Neuronal stem cell (in vitro differentiated cells): Measurements from ENCODE around the gene VAMP2.

Experiments used
- DNase-seq: peaks from one replicate; pipeline ENCODE4 v3.0.0-alpha.2; 2013; ENCODE audit warnings: low spot score
- H2AFZ ChIP-seq: one replicate; pipeline ENCODE4 v1.6.1; 2013; ENCODE audit warnings: mild to moderate bottlenecking, low read length, inconsistent platforms
- H2AK5ac ChIP-seq: 2 replicates; pipeline ENCODE4 v1.6.1; 2013; ENCODE audit warnings: low read depth, mild to moderate bottlenecking, inconsistent platforms, low read length, moderate library complexity, mixed read lengths
- H2BK120ac ChIP-seq: 2 replicates; pipeline ENCODE4 v1.6.1; 2013; ENCODE audit warnings: low read depth, mild to moderate bottlenecking, inconsistent platforms, low read length, moderate library complexity, mixed read lengths
- H2BK12ac ChIP-seq: one replicate; pipeline ENCODE4 v1.6.1; 2013; ENCODE audit warnings: low read length, inconsistent platforms
- H2BK15ac ChIP-seq: 2 replicates; pipeline ENCODE4 v1.6.1; 2013; ENCODE audit warnings: mild to moderate bottlenecking, low read length, inconsistent platforms, mixed read lengths
- H2BK5ac ChIP-seq: one replicate; pipeline ENCODE4 v1.6.1; 2013; ENCODE audit warnings: inconsistent platforms, mild to moderate bottlenecking, low read length, moderate library complexity
- H3K14ac ChIP-seq: one replicate; pipeline ENCODE4 v1.6.1; 2013; ENCODE audit warnings: low read length, inconsistent platforms
- H3K18ac ChIP-seq: 2 replicates; pipeline ENCODE4 v1.6.1; 2013; ENCODE audit warnings: low read length, inconsistent platforms
- H3K23ac ChIP-seq: 2 replicates; pipeline ENCODE4 v1.6.1; 2013; ENCODE audit warnings: low read depth, mild to moderate bottlenecking, mixed read lengths, low read length, inconsistent platforms; ENCODE audit not compliant: poor library complexity
- H3K27ac ChIP-seq: replicated peaks from 3 replicates; pipeline ENCODE4 v1.5.1; 2013; ENCODE audit warnings: low read length, inconsistent platforms
- H3K27me3 ChIP-seq, 3 experiments: 2 replicates each; pipeline ENCODE4 v1.6.1; 2013; ENCODE audit warnings: low read length in 3 of 3, mild to moderate bottlenecking in 2 of 3, inconsistent platforms in 1 of 3, low read depth in 1 of 3, mixed read lengths in 1 of 3, moderate library complexity in 1 of 3; ENCODE audit not compliant: control insufficient read depth in 3 of 3, insufficient read depth in 3 of 3
- H3K36me3 ChIP-seq, 2 donors: replicated peaks in 1 of 2; 2 replicates each; pipeline ENCODE4 v1.6.1; 2013; ENCODE audit warnings: low read length in 2 of 2; ENCODE audit not compliant: control insufficient read depth in 2 of 2, insufficient read depth in 2 of 2
- H3K4ac ChIP-seq: 2 replicates; pipeline ENCODE4 v1.6.1; 2013; ENCODE audit warnings: inconsistent platforms, mild to moderate bottlenecking, low read length, moderate library complexity
- H3K4me1 ChIP-seq, 2 donors: 1 replicate in 1 of 2; 2 replicates in 1 of 2; pipeline ENCODE4 v1.6.1; 2013; ENCODE audit warnings: low read length in 2 of 2, low read depth in 1 of 2; ENCODE audit not compliant: control insufficient read depth in 2 of 2, insufficient read depth in 1 of 2
- H3K4me2 ChIP-seq: one replicate; pipeline ENCODE4 v1.6.1; 2013; ENCODE audit warnings: mild to moderate bottlenecking, low read length, inconsistent platforms; ENCODE audit not compliant: insufficient read depth, poor library complexity, severe bottlenecking
- H3K4me3 ChIP-seq, 2 donors: 2 replicates each; pipeline ENCODE4 v1.5.1; 2013; ENCODE audit warnings: low read length in 2 of 2, mild to moderate bottlenecking in 2 of 2, inconsistent platforms in 1 of 2, moderate library complexity in 1 of 2
- H3K79me1 ChIP-seq: one replicate; pipeline ENCODE4 v1.6.1; 2013; ENCODE audit warnings: low read depth, mild to moderate bottlenecking, inconsistent platforms, low read length, moderate library complexity
- H3K9ac ChIP-seq: one replicate; pipeline ENCODE4 v1.6.1; 2013; ENCODE audit warnings: mild to moderate bottlenecking, low read depth, low read length, inconsistent platforms; ENCODE audit not compliant: poor library complexity
- H3K9me3 ChIP-seq, 2 donors: replicated peaks in 1 of 2; 2 replicates each; pipeline versions ENCODE3 to v1.6.1; 2013; ENCODE audit warnings: low read length in 2 of 2, mild to moderate bottlenecking in 2 of 2, inconsistent platforms in 1 of 2, low read depth in 1 of 2, mixed read lengths in 1 of 2, moderate library complexity in 1 of 2; ENCODE audit not compliant: control insufficient read depth in 2 of 2, insufficient read depth in 1 of 2
- H4K8ac ChIP-seq: one replicate; pipeline ENCODE4 v1.6.1; 2013; ENCODE audit warnings: low read depth, mild to moderate bottlenecking, inconsistent platforms, low read length, moderate library complexity
- H4K91ac ChIP-seq: one replicate; pipeline ENCODE4 v1.6.1; 2013; ENCODE audit warnings: low read length, low read depth, mild to moderate bottlenecking, inconsistent platforms; ENCODE audit not compliant: poor library complexity
- WGBS, 2 donors: extraction: QIAGEN DNeasy Blood & Tissue Kit; methylation state at CpG; one replicate each; pipeline ENCODE4 v1.1.7; 2013; ENCODE audit warnings: missing lambda C conversion rate in 2 of 2, mixed read lengths in 1 of 2; ENCODE audit not compliant: insufficient read length in 2 of 2, insufficient replicate concordance in 1 of 2; ENCODE audit errors: extremely low coverage in 2 of 2; 5-methylcytosine and 5-hydroxymethylcytosine counted together

The VAMP2 gene

DNA sequence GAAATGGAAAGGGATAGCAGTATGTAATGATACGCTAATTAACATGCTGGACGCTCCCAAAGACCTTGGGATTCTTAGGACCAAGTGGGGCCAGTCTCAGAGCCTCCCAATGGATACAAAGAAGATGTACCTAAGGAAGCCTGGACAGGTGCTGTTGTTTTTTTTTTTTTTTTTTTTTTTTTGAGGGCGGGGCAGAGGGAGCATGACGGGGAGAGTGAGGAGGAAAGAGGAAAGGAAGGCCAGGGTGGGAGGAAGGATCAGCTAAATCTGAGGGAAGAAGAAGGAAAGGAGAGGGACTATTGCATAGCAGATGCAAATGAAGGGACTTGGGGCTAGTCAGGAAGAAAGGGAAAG lies 2.5 kb downstream of the VAMP2 start:
- Histone ChIP-seq H3K4ac (no peak overlapping the region), H3K36me3 (peaks cover 22 to 40% of the 10 kb centered on the region in 2 donors), H2BK12ac (no peak overlapping the region), H2BK5ac (no peak overlapping the region), H2BK120ac (no peak overlapping the region), H2AFZ (no peak overlapping the region), H3K4me1 (peaks cover 29 to 43% of the 10 kb centered on the region in 2 donors), H3K23ac (no peak overlapping the region), H2BK15ac (no peak overlapping the region), H3K27me3 (no peaks in the 10 kb centered on the region), H3K9me3 (no peaks in the 10 kb centered on the region), H3K4me2 (no peak overlapping the region), H4K91ac (no peak overlapping the region), H2AK5ac (no peak overlapping the region), H4K8ac (no peak overlapping the region), H3K79me1 (peaks cover 16% of the 10 kb centered on the region), H3K4me3 (no peak overlapping the region), H3K14ac (no peak overlapping the region), H3K9ac (no peak overlapping the region), H3K27ac (no peak overlapping the region), H3K18ac (no peak overlapping the region)
- no peak for DNase-seq
- WGBS, 2 donors: no CpG with 5 or more reads among the region's 4 CpGs

- H3K36me3 ChIP-seq: peaks cover 22 to 40% of the 10 kb centered on the region in 2 donors
- H3K23ac ChIP-seq: no peak overlapping the region
- no peak overlapping the region for H2BK5ac ChIP-seq
- no peak for DNase-seq
- H2AK5ac ChIP-seq: no peak overlapping the region
- no peaks in the 10 kb centered on the region for H3K9me3 ChIP-seq
- no peaks in the 10 kb centered on the region for H3K27me3 ChIP-seq
- no peak overlapping the region for H3K9ac ChIP-seq
- H2BK15ac ChIP-seq: no peak overlapping the region
- H2AFZ ChIP-seq: no peak overlapping the region
- H3K4me2 ChIP-seq: no peak overlapping the region
- H3K4ac ChIP-seq: no peak overlapping the region
- peaks cover 16% of the 10 kb centered on the region for H3K79me1 ChIP-seq
- no peak overlapping the region for H2BK120ac ChIP-seq
- WGBS, 2 donors: no CpG with 5 or more reads among the region's 4 CpGs
- no peak overlapping the region for H3K4me3 ChIP-seq
- H3K27ac ChIP-seq: no peak overlapping the region
- H3K14ac ChIP-seq: no peak overlapping the region
- H4K91ac ChIP-seq: no peak overlapping the region
- H2BK12ac ChIP-seq: no peak overlapping the region
- H3K18ac ChIP-seq: no peak overlapping the region
- H3K4me1 ChIP-seq: peaks cover 30 to 43% of the 10 kb centered on the region in 2 donors
- no peak overlapping the region for H4K8ac ChIP-seq
Measured at GRCh38 chr17:8159459-8160223, 3.1 kb downstream of the VAMP2 start.

DNA sequence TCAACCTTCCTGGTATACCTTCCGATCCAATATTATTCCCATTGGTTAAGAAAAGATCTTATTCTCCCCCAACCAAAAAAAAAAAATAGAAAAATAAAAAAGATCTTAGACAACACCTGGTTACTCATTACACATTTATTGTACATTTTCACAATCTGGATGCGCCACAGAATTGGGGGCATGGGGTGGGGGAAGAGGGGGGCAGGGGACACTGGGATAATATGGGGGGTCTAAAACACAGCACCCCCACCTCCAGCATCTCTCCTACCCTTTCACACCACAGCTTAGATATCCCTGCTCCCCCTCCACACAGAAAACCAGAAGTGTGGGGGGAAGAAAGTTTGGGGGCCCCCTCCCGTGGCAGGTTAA lies 3.7 kb downstream of the VAMP2 start:
- peaks cover 22 to 40% of the 10 kb centered on the region in 2 donors for H3K36me3 ChIP-seq
- H2BK120ac ChIP-seq: no peak overlapping the region
- H4K91ac ChIP-seq: no peak overlapping the region
- WGBS, 2 donors: no CpG with 5 or more reads among the region's 3 CpGs
- H3K14ac ChIP-seq: no peak overlapping the region
- no peak overlapping the region for H2BK12ac ChIP-seq
- H3K23ac ChIP-seq: no peak overlapping the region
- no peak overlapping the region for H2AK5ac ChIP-seq
- H2BK15ac ChIP-seq: no peak overlapping the region
- no peak for DNase-seq
- no peaks in the 10 kb centered on the region for H3K27me3 ChIP-seq
- no peak overlapping the region for H3K9ac ChIP-seq
- no peak overlapping the region for H2BK5ac ChIP-seq
- no peak overlapping the region for H3K4me2 ChIP-seq
- no peak overlapping the region for H2AFZ ChIP-seq
- no peak overlapping the region for H3K18ac ChIP-seq
- H3K9me3 ChIP-seq: no peaks in the 10 kb centered on the region
- H3K4me3 ChIP-seq: no peak overlapping the region
- no peak overlapping the region for H4K8ac ChIP-seq
- H3K4ac ChIP-seq: no peak overlapping the region
- peaks cover 16% of the 10 kb centered on the region for H3K79me1 ChIP-seq
- H3K27ac ChIP-seq: no peak overlapping the region
- peaks cover 29 to 40% of the 10 kb centered on the region in 2 donors for H3K4me1 ChIP-seq

DNA sequence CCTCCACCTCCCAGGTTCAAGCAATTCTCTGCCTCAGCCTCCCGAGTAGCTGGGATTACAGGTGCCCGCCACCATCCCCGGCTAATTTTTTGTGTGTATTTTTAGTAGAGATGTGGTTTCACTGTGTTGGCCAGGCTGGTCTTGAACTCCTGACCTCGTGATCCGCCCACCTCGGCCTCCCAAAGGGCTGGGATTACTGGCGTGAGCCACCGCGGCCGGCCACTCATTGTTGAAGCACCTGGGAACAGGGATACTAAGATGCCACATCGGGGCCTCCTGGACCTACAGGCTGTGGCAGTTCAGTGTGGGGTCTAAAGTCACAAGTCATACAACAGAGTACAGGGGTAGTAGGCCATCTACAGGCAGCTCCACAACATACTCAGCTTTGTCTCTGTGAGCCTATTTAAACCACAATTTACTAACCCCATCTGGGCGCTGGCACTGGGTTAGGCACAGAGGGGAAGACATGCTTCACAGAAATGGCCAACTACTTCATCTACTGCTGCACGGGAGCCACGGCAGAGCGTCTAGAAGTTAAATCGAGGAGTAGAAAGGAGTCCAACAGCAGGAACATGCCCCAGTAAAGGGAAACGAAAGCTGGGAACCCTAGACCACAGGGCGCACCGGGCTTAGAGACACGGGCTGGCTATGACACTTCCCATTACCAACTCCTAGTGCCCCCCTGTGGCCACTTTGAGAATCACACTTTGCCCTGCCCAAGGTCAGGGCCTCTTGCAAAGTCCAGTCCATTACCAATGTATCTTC lies 4.3 kb downstream of the VAMP2 start:
- no peak overlapping the region for H3K27ac ChIP-seq
- no peak overlapping the region for H3K4me2 ChIP-seq
- no peak overlapping the region for H2BK15ac ChIP-seq
- no peak overlapping the region for H3K4me3 ChIP-seq
- peaks cover 29 to 39% of the 10 kb centered on the region in 2 donors for H3K4me1 ChIP-seq
- no peak overlapping the region for H4K91ac ChIP-seq
- H2BK5ac ChIP-seq: no peak overlapping the region
- no peak overlapping the region for H3K14ac ChIP-seq
- H2AFZ ChIP-seq: no peak overlapping the region
- peaks cover 22 to 40% of the 10 kb centered on the region in 2 donors for H3K36me3 ChIP-seq
- H3K4ac ChIP-seq: no peak overlapping the region
- H3K27me3 ChIP-seq: no peaks in the 10 kb centered on the region
- H2BK120ac ChIP-seq: no peak overlapping the region
- no CpG with 5 or more reads among the region's 20 CpGs for WGBS, 2 donors
- H3K9ac ChIP-seq: no peak overlapping the region
- no peak overlapping the region for H3K23ac ChIP-seq
- H3K18ac ChIP-seq: no peak overlapping the region
- H2BK12ac ChIP-seq: no peak overlapping the region
- no peaks in the 10 kb centered on the region for H3K9me3 ChIP-seq
- peak; percentile 82 for DNase-seq
- peaks cover 16% of the 10 kb centered on the region for H3K79me1 ChIP-seq
- H2AK5ac ChIP-seq: no peak overlapping the region
- no peak overlapping the region for H4K8ac ChIP-seq
